RPMI8226 (cell line): ENCODE results near the gene NOS2.

ENCODE experiments used
- DNase-seq: peaks from one replicate; pipeline ENCODE4 v3.0.0-alpha.2; 2015

Gene NOS2

DNA sequence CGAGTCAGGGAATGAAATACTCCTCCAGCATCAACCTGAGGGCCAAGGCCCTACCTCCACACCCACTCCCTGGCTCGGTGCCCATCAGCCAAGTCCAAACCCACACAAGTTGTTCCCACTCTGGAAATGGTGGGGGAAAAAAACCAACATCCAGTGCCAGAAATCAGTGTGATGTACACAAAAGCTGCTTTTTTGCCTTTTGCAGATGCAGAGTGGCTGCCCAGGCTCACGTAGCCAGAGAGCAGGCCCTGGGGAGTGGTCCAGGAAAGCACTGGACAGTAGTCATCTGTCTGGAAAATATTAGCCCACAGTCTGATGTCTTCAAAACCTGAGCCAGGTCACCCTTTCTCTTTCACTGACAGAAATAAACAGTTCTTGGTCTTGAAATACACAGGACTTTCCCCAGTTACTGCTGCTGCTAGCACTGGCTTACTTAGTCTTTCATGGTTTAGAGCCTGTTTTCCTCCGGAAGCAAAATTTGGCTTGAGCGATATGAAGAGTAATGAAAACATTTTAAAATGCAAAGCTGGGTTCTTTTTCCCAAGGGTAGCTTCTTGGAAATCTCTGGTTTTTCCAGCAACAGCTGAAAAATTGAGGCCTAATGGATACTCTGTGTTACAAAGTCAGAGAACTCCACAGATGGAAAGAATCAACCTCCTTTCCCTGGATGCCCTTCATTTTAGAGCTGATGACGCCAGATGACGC lies 18.2 kb upstream of the NOS2 start:
- no peak for DNase-seq

DNA sequence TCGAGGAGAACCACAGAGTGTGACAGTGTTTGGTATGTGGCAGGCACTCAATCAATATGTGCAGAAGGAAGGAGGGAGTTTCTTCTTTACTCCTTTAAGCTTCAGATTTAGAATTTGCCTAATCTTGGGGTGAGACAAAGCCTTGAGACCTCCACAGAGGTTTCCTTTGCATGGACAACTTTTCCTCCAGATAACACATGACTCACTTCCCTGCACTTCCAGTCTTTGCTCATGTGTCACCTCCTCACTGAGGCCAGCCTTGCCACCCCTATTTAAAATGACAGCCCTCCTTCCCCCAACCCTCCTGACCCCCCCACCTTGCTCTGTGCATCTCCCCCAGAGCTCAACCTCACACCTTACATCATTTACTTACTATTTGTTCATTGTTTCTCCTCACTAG lies 17.4 kb upstream of the NOS2 start:
- no peak for DNase-seq

- DNase-seq, result no peak
Observed at GRCh38 chr17:27816946-27817345, 16.6 kb upstream of the NOS2 start.

DNA sequence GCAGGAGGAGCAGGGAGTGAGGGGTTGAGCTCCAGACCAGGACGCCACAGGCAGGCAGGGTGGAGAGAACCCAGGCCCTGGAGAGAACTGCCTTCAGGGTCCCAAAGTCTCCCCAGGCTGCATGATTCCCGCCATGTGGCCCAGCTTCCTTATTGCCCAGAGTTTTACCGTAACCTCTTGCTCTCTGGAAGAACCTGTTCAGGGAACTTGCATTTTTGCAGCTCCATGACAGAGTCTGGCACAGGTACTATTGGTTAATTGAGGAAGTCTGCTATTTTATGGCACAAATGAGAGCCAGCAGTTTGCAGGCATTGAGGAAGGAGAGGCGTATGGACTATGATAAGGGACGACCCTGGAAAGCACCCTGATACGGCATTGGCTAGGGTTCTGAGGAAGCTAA lies 11.6 kb upstream of the NOS2 start:
- DNase-seq, result no peak

- no peak for DNase-seq
Observed at GRCh38 chr17:27810902-27811557, 10.7 kb upstream of the NOS2 start.

- DNase-seq, result no peak
Observed at GRCh38 chr17:27810211-27810901, 10.0 kb upstream of the NOS2 start.

- no peak for DNase-seq
Observed at GRCh38 chr17:27809555-27809954, 9.2 kb upstream of the NOS2 start.

DNA sequence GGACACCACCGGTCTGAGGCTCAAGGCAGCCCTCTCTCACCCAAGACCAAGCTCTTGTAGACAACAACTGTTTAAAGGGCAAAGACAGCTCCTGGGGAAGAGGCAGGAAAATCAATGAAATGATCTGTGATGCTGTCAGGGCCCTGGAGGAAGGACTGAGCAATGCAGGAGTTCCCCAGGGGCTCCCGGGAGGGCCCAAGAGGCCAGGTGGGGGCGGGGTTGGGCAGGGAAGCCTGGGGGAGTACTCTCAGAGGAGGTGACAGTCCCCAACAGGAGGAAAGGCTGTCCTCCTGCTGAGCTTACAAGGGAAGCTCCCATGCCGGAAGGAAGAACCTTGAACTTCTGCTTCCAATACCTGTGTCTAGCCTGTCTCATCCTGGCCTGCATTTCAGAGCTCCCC lies 8.3 kb upstream of the NOS2 start:
- no peak for DNase-seq

GRCh38 chr17:27807567-27808470 lies 7.5 kb upstream of the NOS2 start:
- peak; percentile 59 for DNase-seq

DNA sequence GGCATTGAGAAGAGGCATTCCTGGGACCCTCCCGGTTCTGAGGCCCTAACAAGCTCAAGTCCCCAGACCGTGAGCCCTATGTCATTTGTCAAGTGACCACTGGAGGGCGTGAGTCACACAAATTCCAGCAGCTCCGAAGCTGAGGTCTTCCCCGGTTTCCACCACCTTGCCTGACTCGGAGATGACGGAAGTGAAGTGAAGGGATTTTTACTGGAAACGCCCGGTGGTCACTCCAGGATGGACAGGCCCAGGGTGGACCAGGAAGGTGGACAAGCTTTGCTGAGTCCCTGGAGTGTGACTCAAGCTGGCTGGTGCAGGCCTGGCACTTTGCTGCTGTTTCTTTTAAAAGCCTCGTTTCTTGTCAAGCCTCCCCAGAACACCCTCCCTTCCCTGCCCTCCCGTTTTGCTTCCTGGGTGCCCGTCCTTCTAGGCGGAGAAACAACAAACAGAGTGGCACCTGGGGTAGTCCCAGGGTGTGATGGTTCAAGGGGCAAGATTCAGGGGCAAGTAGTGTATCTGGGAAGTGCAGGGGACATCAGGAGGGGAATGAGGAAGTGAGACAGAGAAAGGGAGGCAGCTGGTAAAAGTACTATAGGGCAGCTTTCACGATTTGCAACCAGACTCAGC lies 5.3 kb upstream of the NOS2 start:
- peak; percentile 74 for DNase-seq

GRCh38 chr17:27804113-27804512 lies 3.8 kb upstream of the NOS2 start:
- no peak for DNase-seq

GRCh38 chr17:27802962-27803680 lies 2.8 kb upstream of the NOS2 start:
- no peak for DNase-seq

DNA sequence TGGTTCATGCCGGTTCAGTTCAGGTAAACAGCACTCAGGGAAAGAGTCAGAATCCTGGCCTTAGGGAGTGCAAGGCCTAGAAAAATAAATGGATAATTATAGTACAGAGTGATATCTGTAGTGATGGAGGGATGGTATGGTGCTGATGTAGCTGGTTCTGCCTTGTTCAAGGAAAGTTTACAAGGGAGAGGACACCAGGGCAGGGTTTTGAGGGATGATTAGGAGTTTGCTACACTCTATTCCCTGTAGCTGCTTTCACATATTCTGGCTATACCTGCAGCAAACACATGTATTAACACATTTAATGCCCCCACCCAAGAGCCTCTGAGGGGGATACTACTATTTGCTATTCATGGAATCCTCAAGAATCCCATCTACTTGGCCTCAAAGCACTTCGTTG lies 1.7 kb upstream of the NOS2 start:
- DNase-seq, result no peak

DNA sequence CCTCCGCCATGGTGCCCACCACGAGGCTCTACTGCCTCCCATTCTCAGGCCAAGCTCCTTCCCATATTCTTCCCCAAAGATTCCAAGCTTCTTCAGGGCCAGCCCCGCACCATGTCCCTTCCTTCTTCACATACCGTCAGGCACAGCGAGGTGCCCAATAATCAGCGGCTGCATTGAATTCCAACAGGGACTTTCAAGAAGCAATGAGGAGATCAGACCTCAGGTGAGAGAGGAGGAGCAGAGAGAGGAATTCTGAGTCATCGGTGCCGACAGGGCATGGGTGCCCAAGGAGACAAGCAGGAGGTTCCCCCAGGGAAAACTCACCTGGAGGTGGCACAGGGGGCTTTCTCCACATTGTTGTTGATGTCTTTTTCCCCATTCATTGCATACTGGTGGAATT lies 2.0 kb downstream of the NOS2 start:
- no peak for DNase-seq

DNA sequence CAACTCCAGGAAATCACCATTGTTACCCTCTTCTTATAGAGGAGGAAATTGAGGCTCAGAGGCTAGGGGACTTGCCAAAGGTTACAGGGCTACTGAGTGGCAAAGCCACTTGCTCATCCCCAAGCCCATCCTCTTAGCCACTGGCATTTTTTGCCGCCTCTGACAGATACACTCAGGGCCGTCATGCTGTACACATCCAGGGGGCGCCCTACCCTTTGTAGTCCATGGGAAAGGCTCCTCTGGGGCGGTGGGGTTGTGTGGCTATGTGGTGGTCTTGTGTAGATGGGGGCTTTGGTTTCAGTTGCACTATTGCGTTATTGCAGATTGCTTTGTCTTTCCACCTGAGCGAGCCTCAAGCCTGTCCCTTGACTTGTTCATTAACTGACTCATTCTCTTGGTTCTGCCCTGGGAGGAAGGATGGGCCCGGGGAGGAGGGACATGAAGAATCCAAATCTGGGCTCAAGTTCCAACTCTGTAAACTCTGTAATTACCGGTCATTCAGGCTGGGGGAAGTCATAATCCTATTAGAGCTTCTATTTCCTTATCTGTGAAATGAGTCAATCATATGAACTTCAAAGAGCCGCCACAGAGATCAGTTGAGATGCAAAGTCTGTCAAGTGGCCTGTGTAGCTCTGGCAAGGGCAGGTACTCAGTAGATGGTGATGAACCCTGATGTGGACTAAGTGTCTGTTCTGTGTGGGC lies 2.8 kb downstream of the NOS2 start:
- no peak for DNase-seq

DNA sequence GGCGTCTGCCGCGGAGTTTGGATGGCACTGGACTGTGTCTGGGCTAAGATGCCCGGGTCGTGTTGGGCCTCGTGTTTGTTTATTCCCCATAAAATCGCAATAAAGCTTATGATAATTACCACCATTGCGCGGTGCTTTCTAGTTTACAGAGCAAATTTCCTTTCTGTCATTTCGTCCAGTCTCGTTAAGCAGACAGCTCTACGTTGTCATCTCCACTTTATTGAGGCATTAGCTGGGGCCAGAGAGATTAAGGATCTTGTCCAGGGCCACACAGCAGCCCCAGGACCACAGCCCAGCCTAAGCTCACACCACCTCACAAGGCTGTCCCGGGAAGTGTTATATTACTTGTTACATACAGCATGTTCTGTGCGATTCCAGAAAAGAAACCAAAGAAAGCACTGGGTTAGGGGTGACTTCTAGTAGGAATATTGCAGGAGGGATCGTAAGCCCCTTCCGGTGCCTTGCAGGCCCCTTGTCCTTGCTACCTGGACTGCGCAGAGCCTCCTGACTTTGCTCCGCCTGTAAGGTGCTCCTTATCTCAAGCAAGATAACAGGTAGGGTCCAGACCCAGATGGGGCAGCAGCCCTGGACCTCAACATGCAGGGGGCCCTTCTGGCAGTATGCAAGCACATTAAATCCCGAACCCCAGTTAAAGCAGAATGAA lies 6.3 kb downstream of the NOS2 start:
- no peak for DNase-seq

DNA sequence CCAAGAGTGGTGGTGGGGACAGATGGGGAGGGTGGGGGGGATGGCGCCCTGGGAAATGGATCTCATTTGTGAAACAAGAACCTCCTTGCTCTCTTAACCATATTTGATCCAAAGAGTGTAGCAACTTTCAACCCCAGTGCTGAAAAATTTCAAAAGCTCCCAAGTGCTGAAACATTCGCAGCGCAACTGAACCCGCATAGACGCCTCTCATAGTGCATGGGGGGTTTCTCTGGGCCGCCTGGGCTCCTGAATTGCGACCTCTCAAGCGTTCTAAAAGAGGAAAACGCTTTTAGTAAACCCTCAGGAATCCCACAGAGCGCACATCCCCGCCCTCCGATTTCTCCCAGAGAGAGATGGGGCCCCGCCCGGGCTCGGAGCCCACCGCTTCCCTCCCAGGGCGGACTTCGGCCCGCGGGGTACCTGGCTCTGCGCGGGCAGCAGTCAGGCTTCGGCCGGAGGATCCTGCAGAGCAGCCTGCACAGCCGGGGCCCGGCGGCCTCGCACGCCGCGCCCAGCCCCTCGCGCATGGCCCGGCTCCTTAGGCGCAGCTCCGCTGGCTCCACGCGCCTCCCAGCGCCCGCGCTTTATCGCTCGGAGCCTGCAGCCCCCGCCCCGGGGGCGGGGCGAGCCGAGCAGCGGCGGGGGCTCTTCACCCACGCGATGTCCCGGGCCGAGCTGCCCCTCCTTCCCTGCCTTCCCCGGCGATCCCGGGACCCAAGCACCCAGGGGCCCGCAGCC lies 7.0 kb downstream of the NOS2 start:
- DNase-seq, result no peak

DNA sequence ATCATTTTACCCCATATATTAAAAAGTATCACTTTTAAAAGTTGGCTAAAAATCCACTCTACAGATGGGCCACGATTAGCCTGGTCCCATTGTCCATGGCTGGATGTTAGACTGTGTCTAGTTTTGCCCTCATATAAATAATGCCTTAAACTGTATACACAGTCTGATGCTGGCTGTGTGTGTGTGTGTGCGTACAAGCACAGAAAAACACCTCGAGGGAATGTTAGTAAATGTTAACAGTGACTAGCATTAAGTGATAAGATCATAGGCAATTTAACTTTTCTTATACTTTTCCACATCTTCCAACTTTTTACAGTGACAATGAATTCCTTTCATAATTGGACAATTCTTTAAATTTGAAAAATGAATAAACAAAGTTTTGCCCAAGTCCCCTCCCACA lies 8.2 kb downstream of the NOS2 start:
- DNase-seq, result no peak

GRCh38 chr17:27788919-27789318 lies 11.4 kb downstream of the NOS2 start:
- DNase-seq, result no peak
